Neural progenitor cell (in vitro differentiated cells): ENCODE measurements around the gene NSD1. TPM values are rescaled to one million over a fixed set of nuclear protein-coding genes. Genes with fewer than 3 reads are reported as not detected.

Experiments used
- DNase-seq: peaks from one replicate; pipeline ENCODE4 v3.0.0-alpha.2; 2016; ENCODE audit warnings: low spot score
- H2AFZ ChIP-seq: fragments of 200-600 bp; sonication (generic); replicated peaks from 2 replicates; pipeline ENCODE4 v1.6.1; 2016; ENCODE audit warnings: antibody characterized with exemption
- H3F3A ChIP-seq: fragments of 200-600 bp; sonication (generic); 2 replicates; pipeline ENCODE4 v1.6.1; 2016; ENCODE audit warnings: antibody characterized with exemption, low read depth
- H3K27ac ChIP-seq: fragments of 200-600 bp; sonication (generic); 2 replicates; pipeline ENCODE4 v1.5.1; 2016; ENCODE audit warnings: mild to moderate bottlenecking
- H3K27me3 ChIP-seq: fragments of 200-600 bp; sonication (generic); 2 replicates; pipeline ENCODE4 v1.6.1; 2016; ENCODE audit warnings: mild to moderate bottlenecking, moderate library complexity
- H3K36me3 ChIP-seq: fragments of 200-600 bp; sonication (generic); 2 replicates; pipeline ENCODE4 v1.5.1; 2016
- H3K4me1 ChIP-seq: fragments of 200-600 bp; sonication (generic); 2 replicates; pipeline ENCODE4 v1.6.1; 2016; ENCODE audit warnings: mixed run types
- H3K4me2 ChIP-seq: fragments of 200-600 bp; sonication (generic); 2 replicates; pipeline ENCODE4 v1.6.1; 2016
- H3K4me3 ChIP-seq: fragments of 200-600 bp; sonication (generic); 2 replicates; pipeline ENCODE4 v1.5.1; 2016
- H3K79me2 ChIP-seq: fragments of 200-600 bp; sonication (generic); 2 replicates; pipeline ENCODE4 v1.6.1; 2016; ENCODE audit warnings: low read depth
- H3K9ac ChIP-seq: fragments of 200-600 bp; sonication (generic); 2 replicates; pipeline ENCODE4 v1.6.1; 2016
- H3K9me3 ChIP-seq: fragments of 200-600 bp; sonication (generic); 2 replicates; pipeline ENCODE4 v1.5.1; 2016; ENCODE audit warnings: low read depth
- H4K20me1 ChIP-seq: fragments of 200-600 bp; sonication (generic); 2 replicates; pipeline ENCODE4 v1.6.1; 2016; ENCODE audit warnings: low read depth
- H3K27ac Mint-ChIP-seq: 3 replicates; pipeline ENCODE4 v1.8.0; 2021; ENCODE audit warnings: mixed read lengths
- H3K27me3 Mint-ChIP-seq: 2 replicates; pipeline ENCODE4 v1.8.0; 2022; ENCODE audit warnings: low read depth, mild to moderate bottlenecking, inconsistent platforms, moderate library complexity, mixed read lengths; ENCODE audit not compliant: insufficient read depth
- H3K36me3 Mint-ChIP-seq: 3 replicates; pipeline ENCODE4 v1.8.0; 2021; ENCODE audit warnings: mixed read lengths
- H3K4me1 Mint-ChIP-seq: 3 replicates; pipeline ENCODE4 v1.8.0; 2021; ENCODE audit warnings: mixed read lengths
- H3K4me3 Mint-ChIP-seq: 3 replicates; pipeline ENCODE4 v1.8.0; 2021; ENCODE audit warnings: mild to moderate bottlenecking, moderate library complexity, mixed read lengths
- H3K9me3 Mint-ChIP-seq: 3 replicates; pipeline ENCODE4 v1.8.0; 2020; ENCODE audit warnings: mixed read lengths
- CTCF ChIP-seq: fragments of 200-600 bp; sonication (generic); IDR thresholded peaks from 2 replicates; pipeline ENCODE4 v1.5.1; 2017; ENCODE audit warnings: antibody characterized with exemption, mild to moderate bottlenecking
- EZH2 ChIP-seq: fragments of 200-600 bp; sonication (generic); IDR thresholded peaks from 2 replicates; pipeline ENCODE4 v1.6.1; 2017; ENCODE audit warnings: antibody characterized with exemption, mild to moderate bottlenecking, moderate library complexity
- EZH2phosphoT487 ChIP-seq: fragments of 200-600 bp; sonication (generic); IDR thresholded peaks from 2 replicates; pipeline ENCODE4 v1.6.1; 2017; ENCODE audit warnings: antibody characterized with exemption
- total RNA-seq: library from RNA; depleted of rRNA; stranded (reverse); fragments of >200 nt; gene quantifications from 2 replicates; pipeline ENCODE4 v1.2.3, GENCODE V29; 2015; ENCODE audit warnings: low replicate concordance

The NSD1 gene
- total RNA-seq, 1 donor from 2014 or later = 114 TPM

DNA sequence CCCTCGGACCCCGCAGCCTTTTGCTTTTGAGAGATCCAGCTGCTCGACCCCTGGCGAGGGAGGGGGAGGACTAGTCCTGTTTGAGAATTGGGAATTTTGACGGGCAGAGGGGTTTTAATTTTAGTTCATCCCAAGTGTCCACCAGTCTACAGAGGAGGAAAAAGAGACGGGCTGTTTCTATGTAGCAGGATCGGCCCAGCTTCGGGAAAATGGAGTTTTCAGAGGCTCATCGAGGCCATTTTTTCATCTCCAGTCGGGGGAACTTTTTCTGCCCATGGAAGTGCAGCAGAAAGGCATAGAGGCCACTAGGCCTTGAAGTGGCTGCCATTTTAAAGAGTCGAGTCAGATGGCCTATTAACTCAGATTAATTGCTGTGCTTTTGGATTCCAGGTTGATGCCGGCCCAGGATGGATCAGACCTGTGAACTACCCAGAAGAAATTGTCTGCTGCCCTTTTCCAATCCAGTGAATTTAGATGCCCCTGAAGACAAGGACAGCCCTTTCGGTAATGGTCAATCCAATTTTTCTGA, 1.2 kb downstream of the NSD1 start:
- Mint-ChIP-seq H3K9me3 (no peaks in the 10 kb centered on the region), H3K27me3 (peaks cover 4% of the 10 kb centered on the region), H3K4me1 (peaks cover 36% of the 10 kb centered on the region), H3K27ac (peak overlapping the region; percentile 93), H3K36me3 (peaks cover 17% of the 10 kb centered on the region), H3K4me3 (peak overlapping the region; percentile 90)
- H3K4me1 ChIP-seq = peaks cover 44% of the 10 kb centered on the region
- H2AFZ ChIP-seq = no peak overlapping the region
- peaks cover 46% of the 10 kb centered on the region for H3F3A ChIP-seq
- H3K27ac ChIP-seq = peak overlapping the region; percentile 94
- no peak for DNase-seq
- H3K9ac ChIP-seq = peak overlapping the region; percentile 94
- TF ChIP-seq EZH2phosphoT487 (no peak), CTCF (no peak), EZH2 (no peak)
- peak overlapping the region; percentile 86 for H3K4me2 ChIP-seq
- peaks cover 51% of the 10 kb centered on the region for H4K20me1 ChIP-seq
- H3K27me3 ChIP-seq = no peaks in the 10 kb centered on the region
- no peaks in the 10 kb centered on the region for H3K9me3 ChIP-seq
- peak overlapping the region; percentile 78 for H3K4me3 ChIP-seq
- peaks cover 26% of the 10 kb centered on the region for H3K36me3 ChIP-seq
- H3K79me2 ChIP-seq = peaks cover 66% of the 10 kb centered on the region

DNA sequence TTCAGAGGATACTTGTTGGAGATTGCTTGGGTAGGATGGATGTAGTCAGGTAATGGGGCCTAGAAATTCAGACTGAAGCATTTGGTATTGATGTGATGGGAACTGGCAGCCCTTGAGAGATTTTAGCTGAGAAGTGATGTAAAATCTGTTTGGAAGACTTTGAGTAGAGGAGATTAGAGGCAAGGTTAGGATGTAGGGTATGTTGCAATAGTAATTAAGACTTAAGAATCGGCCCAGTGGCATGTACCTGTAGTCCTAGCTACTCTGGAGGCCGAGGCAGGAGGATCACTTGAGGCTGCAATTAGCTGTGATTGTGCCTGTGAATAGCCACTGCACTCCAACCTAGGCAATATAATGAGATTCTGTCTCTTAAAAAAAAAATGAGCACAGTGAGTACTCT, 6.7 kb downstream of the NSD1 start:
- H3K27ac ChIP-seq = no peak overlapping the region
- no peak overlapping the region for H3K4me3 ChIP-seq
- H3K4me1 ChIP-seq = peaks cover 22% of the 10 kb centered on the region
- no peak for TF ChIP-seq EZH2
- no peak for TF ChIP-seq EZH2phosphoT487
- no peak for TF ChIP-seq CTCF
- no peak overlapping the region for H3K27ac Mint-ChIP-seq
- peaks cover 20% of the 10 kb centered on the region for H3K4me1 Mint-ChIP-seq
- peaks cover 43% of the 10 kb centered on the region for H3K36me3 Mint-ChIP-seq
- no peak overlapping the region for H2AFZ ChIP-seq
- H3K4me2 ChIP-seq = no peak overlapping the region
- H3K36me3 ChIP-seq = peaks cover 37% of the 10 kb centered on the region
- H3K27me3 Mint-ChIP-seq = peaks cover 2% of the 10 kb centered on the region
- H3K9me3 Mint-ChIP-seq = no peaks in the 10 kb centered on the region
- DNase-seq = no peak
- no peaks in the 10 kb centered on the region for H3K27me3 ChIP-seq
- H3F3A ChIP-seq = peaks cover 32% of the 10 kb centered on the region
- peaks cover 100% of the 10 kb centered on the region for H3K79me2 ChIP-seq
- H3K9ac ChIP-seq = no peak overlapping the region
- H4K20me1 ChIP-seq = peaks cover 97% of the 10 kb centered on the region
- no peak overlapping the region for H3K4me3 Mint-ChIP-seq
- no peaks in the 10 kb centered on the region for H3K9me3 ChIP-seq

GRCh38 chr5:177141496-177141895, 7.9 kb downstream of the NSD1 start:
- no peak overlapping the region for H3K4me3 Mint-ChIP-seq
- DNase-seq = no peak
- Histone ChIP-seq H3K27ac (no peak overlapping the region), H2AFZ (no peak overlapping the region), H3K9me3 (no peaks in the 10 kb centered on the region), H3K4me2 (no peak overlapping the region), H3K4me3 (no peak overlapping the region), H3K9ac (no peak overlapping the region), H3F3A (peaks cover 30% of the 10 kb centered on the region), H3K79me2 (peaks cover 100% of the 10 kb centered on the region), H3K27me3 (no peaks in the 10 kb centered on the region), H3K36me3 (peaks cover 27% of the 10 kb centered on the region), H4K20me1 (peaks cover 97% of the 10 kb centered on the region), H3K4me1 (peaks cover 10% of the 10 kb centered on the region)
- no peaks in the 10 kb centered on the region for H3K9me3 Mint-ChIP-seq
- TF ChIP-seq EZH2 = no peak
- no peak for TF ChIP-seq EZH2phosphoT487
- no peak for TF ChIP-seq CTCF
- H3K27ac Mint-ChIP-seq = no peak overlapping the region
- peaks cover 9% of the 10 kb centered on the region for H3K4me1 Mint-ChIP-seq
- peaks cover 39% of the 10 kb centered on the region for H3K36me3 Mint-ChIP-seq
- peaks cover 2% of the 10 kb centered on the region for H3K27me3 Mint-ChIP-seq
